WTC11 (cell line): ENCODE results near the gene COL4A1.

ENCODE experiments used
- CREB1 ChIP-seq: sonication (generic); formaldehyde crosslinking; IDR thresholded peaks from 2 replicates; pipeline ENCODE4 v1.8.0; 2023; ENCODE audit warnings: mild to moderate bottlenecking, missing genetic modification reagents
- ETV6 ChIP-seq: sonication (generic); formaldehyde crosslinking; IDR thresholded peaks from 2 replicates; pipeline ENCODE4 v1.8.1; 2022; ENCODE audit warnings: mild to moderate bottlenecking, missing genetic modification reagents
- FOXP1 ChIP-seq: sonication (generic); formaldehyde crosslinking; IDR thresholded peaks from 2 replicates; pipeline ENCODE4 v1.8.0; 2022; ENCODE audit warnings: missing genetic modification reagents, mild to moderate bottlenecking, moderate library complexity, borderline replicate concordance
- GABPB1 ChIP-seq: sonication (generic); formaldehyde crosslinking; IDR thresholded peaks from 2 replicates; pipeline ENCODE4 v1.8.1; 2023; ENCODE audit warnings: mild to moderate bottlenecking, missing genetic modification reagents
- TEAD1 ChIP-seq: sonication (generic); formaldehyde crosslinking; IDR thresholded peaks from 2 replicates; pipeline ENCODE4 v1.8.0; 2022; ENCODE audit warnings: mild to moderate bottlenecking, missing genetic modification reagents
- TF ChIP-seq, protein P1 (sequence below): fragments of 200-600 bp; IDR thresholded peaks from 2 replicates; pipeline ENCODE4 v1.8.0; 2022; ENCODE audit warnings: antibody characterized with exemption
- TF ChIP-seq, protein P2 (sequence below): sonication (generic); formaldehyde crosslinking; conservative IDR thresholded peaks from 2 replicates; pipeline ENCODE4 v1.8.1; 2022; ENCODE audit warnings: mild to moderate bottlenecking, missing genetic modification reagents
- TF ChIP-seq, protein P3 (sequence below): sonication (generic); formaldehyde crosslinking; IDR thresholded peaks from 2 replicates; pipeline ENCODE4 v1.8.0; 2022; ENCODE audit warnings: mild to moderate bottlenecking, missing genetic modification reagents
- TF ChIP-seq, protein P4 (sequence below): sonication (generic); formaldehyde crosslinking; IDR thresholded peaks from 2 replicates; pipeline ENCODE4 v1.8.1; 2022; ENCODE audit warnings: low read depth, mild to moderate bottlenecking, moderate library complexity, missing genetic modification reagents, borderline replicate concordance
- TF ChIP-seq, protein P5 (sequence below): sonication (generic); formaldehyde crosslinking; IDR thresholded peaks from 2 replicates; pipeline ENCODE4 v1.8.1; 2022; ENCODE audit warnings: low read depth, missing genetic modification reagents, borderline replicate concordance
- TF ChIP-seq, protein P6 (sequence below): sonication (generic); formaldehyde crosslinking; IDR thresholded peaks from 2 replicates; pipeline ENCODE4 v1.8.1; 2023; ENCODE audit warnings: mild to moderate bottlenecking, missing genetic modification reagents, borderline replicate concordance
- TF ChIP-seq, protein P7 (sequence below): fragments of 250-450 bp; sonication (Bioruptor Pico); IDR thresholded peaks from 2 replicates; pipeline ENCODE4 v1.9.0; 2021; ENCODE audit warnings: moderate library complexity, mild to moderate bottlenecking, inconsistent platforms, borderline replicate concordance
- TF ChIP-seq, protein P8 (sequence below): sonication (generic); formaldehyde crosslinking; IDR thresholded peaks from 2 replicates; pipeline ENCODE4 v1.8.0; 2022; ENCODE audit warnings: mild to moderate bottlenecking, missing genetic modification reagents

DNA sequence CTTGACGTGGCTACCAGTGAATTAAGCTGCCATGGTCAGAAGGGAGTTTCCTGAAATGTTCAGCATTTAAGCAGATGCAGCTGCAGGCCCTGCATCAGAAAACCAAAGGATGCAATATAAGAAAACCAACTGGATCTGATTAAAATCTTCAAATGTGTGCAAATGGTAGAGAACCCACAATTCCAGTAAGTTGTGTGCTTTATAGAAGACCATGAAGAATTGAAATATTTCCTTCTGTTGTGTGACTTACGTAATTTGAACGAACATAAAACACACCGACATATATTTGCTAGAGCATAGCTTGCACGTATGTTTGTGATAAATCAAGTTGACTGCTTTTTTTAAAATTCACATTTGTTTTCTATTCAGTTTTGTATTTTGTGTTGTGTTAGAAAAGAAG is 191.4 kb downstream of the COL4A1 start:
- TF ChIP-seq, protein P1, sequence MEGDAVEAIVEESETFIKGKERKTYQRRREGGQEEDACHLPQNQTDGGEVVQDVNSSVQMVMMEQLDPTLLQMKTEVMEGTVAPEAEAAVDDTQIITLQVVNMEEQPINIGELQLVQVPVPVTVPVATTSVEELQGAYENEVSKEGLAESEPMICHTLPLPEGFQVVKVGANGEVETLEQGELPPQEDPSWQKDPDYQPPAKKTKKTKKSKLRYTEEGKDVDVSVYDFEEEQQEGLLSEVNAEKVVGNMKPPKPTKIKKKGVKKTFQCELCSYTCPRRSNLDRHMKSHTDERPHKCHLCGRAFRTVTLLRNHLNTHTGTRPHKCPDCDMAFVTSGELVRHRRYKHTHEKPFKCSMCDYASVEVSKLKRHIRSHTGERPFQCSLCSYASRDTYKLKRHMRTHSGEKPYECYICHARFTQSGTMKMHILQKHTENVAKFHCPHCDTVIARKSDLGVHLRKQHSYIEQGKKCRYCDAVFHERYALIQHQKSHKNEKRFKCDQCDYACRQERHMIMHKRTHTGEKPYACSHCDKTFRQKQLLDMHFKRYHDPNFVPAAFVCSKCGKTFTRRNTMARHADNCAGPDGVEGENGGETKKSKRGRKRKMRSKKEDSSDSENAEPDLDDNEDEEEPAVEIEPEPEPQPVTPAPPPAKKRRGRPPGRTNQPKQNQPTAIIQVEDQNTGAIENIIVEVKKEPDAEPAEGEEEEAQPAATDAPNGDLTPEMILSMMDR, result no peak
- TF ChIP-seq, protein P2, sequence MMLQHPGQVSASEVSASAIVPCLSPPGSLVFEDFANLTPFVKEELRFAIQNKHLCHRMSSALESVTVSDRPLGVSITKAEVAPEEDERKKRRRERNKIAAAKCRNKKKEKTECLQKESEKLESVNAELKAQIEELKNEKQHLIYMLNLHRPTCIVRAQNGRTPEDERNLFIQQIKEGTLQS (CRISPR knock-in tag), result no peak
- TF ChIP-seq, protein P3, sequence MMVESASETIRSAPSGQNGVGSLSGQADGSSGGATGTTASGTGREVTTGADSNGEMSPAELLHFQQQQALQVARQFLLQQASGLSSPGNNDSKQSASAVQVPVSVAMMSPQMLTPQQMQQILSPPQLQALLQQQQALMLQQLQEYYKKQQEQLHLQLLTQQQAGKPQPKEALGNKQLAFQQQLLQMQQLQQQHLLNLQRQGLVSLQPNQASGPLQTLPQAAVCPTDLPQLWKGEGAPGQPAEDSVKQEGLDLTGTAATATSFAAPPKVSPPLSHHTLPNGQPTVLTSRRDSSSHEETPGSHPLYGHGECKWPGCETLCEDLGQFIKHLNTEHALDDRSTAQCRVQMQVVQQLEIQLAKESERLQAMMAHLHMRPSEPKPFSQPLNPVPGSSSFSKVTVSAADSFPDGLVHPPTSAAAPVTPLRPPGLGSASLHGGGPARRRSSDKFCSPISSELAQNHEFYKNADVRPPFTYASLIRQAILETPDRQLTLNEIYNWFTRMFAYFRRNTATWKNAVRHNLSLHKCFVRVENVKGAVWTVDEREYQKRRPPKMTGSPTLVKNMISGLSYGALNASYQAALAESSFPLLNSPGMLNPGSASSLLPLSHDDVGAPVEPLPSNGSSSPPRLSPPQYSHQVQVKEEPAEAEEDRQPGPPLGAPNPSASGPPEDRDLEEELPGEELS (CRISPR knock-in tag), result no peak
- no peak for TF ChIP-seq GABPB1 (CRISPR knock-in tag)
- TF ChIP-seq, protein P4, sequence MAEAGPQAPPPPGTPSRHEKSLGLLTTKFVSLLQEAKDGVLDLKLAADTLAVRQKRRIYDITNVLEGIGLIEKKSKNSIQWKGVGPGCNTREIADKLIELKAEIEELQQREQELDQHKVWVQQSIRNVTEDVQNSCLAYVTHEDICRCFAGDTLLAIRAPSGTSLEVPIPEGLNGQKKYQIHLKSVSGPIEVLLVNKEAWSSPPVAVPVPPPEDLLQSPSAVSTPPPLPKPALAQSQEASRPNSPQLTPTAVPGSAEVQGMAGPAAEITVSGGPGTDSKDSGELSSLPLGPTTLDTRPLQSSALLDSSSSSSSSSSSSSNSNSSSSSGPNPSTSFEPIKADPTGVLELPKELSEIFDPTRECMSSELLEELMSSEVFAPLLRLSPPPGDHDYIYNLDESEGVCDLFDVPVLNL (CRISPR knock-in tag), result no peak
- TF ChIP-seq, protein P5, sequence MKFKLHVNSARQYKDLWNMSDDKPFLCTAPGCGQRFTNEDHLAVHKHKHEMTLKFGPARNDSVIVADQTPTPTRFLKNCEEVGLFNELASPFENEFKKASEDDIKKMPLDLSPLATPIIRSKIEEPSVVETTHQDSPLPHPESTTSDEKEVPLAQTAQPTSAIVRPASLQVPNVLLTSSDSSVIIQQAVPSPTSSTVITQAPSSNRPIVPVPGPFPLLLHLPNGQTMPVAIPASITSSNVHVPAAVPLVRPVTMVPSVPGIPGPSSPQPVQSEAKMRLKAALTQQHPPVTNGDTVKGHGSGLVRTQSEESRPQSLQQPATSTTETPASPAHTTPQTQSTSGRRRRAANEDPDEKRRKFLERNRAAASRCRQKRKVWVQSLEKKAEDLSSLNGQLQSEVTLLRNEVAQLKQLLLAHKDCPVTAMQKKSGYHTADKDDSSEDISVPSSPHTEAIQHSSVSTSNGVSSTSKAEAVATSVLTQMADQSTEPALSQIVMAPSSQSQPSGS (CRISPR knock-in tag), result no peak
- no peak for TF ChIP-seq ETV6
- TF ChIP-seq, protein P6, sequence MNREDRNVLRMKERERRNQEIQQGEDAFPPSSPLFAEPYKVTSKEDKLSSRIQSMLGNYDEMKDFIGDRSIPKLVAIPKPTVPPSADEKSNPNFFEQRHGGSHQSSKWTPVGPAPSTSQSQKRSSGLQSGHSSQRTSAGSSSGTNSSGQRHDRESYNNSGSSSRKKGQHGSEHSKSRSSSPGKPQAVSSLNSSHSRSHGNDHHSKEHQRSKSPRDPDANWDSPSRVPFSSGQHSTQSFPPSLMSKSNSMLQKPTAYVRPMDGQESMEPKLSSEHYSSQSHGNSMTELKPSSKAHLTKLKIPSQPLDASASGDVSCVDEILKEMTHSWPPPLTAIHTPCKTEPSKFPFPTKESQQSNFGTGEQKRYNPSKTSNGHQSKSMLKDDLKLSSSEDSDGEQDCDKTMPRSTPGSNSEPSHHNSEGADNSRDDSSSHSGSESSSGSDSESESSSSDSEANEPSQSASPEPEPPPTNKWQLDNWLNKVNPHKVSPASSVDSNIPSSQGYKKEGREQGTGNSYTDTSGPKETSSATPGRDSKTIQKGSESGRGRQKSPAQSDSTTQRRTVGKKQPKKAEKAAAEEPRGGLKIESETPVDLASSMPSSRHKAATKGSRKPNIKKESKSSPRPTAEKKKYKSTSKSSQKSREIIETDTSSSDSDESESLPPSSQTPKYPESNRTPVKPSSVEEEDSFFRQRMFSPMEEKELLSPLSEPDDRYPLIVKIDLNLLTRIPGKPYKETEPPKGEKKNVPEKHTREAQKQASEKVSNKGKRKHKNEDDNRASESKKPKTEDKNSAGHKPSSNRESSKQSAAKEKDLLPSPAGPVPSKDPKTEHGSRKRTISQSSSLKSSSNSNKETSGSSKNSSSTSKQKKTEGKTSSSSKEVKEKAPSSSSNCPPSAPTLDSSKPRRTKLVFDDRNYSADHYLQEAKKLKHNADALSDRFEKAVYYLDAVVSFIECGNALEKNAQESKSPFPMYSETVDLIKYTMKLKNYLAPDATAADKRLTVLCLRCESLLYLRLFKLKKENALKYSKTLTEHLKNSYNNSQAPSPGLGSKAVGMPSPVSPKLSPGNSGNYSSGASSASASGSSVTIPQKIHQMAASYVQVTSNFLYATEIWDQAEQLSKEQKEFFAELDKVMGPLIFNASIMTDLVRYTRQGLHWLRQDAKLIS (CRISPR knock-in tag), result no peak
- TF ChIP-seq CREB1 (CRISPR knock-in tag), result no peak
- TF ChIP-seq FOXP1 (CRISPR knock-in tag), result no peak
- no peak for TF ChIP-seq TEAD1
- TF ChIP-seq, protein P7, sequence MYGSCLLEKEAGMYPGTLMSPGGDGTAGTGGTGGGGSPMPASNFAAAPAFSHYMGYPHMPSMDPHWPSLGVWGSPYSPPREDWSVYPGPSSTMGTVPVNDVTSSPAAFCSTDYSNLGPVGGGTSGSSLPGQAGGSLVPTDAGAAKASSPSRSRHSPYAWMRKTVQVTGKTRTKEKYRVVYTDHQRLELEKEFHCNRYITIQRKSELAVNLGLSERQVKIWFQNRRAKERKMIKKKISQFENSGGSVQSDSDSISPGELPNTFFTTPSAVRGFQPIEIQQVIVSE (CRISPR knock-in tag), result no peak
- TF ChIP-seq, protein P8, sequence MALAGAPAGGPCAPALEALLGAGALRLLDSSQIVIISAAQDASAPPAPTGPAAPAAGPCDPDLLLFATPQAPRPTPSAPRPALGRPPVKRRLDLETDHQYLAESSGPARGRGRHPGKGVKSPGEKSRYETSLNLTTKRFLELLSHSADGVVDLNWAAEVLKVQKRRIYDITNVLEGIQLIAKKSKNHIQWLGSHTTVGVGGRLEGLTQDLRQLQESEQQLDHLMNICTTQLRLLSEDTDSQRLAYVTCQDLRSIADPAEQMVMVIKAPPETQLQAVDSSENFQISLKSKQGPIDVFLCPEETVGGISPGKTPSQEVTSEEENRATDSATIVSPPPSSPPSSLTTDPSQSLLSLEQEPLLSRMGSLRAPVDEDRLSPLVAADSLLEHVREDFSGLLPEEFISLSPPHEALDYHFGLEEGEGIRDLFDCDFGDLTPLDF (CRISPR knock-in tag), result no peak
